ENCODE measurements around the gene AIG1. TPM values are rescaled to one million over a fixed set of nuclear protein-coding genes. Genes with fewer than 3 reads are reported as not detected.

AIG1 gene
- total RNA-seq, 2 experiments from 2014 or later, result 16.1 to 20.0 TPM

GRCh38 chr6:143111443-143111842, 50.8 kb downstream of the AIG1 start:
- POLR2A ChIA-PET, result no interaction called here
- intact Hi-C loops (cut with micrococcal nuclease), result no loop called here

DNA sequence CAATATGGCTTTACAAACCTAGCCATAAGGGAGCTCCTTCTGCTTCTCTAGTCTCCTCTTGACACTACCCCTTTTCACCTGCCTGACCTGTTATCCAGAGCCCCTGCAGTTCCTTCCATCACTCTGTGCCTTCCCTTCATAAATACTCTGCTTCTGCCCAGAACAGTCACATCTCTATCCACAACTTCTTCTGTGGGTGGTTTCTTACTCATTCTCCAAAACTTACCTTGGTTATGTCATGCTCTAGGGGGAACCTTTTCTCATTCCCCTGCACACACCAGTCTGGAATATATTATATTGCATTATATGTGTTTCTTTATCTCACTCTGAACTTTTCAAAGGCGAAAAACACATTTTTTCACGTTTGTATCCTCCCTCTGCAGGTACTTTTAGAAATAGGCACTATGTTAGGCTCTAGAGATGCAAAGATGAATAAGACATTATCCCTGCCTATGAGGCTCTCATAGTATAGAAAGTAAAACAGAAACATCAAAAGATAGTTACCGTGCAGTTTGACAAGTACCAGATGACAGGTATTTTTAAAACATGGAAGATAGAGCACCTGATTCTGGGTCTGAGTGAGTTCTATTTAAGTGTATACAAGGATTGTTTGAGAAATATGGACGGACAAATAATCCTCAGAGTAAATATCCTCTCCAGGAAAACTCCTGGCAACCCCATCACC, 51.5 kb downstream of the AIG1 start:
- Mint-ChIP-seq H3K9me3 (no peaks in the 10 kb centered on the region), H3K4me1 (ENCODE audit: low read depth) (peaks cover 10% of the 10 kb centered on the region), H3K36me3 (ENCODE audit: low read depth) (no peaks in the 10 kb centered on the region), H3K4me3 (no peak overlapping the region), H3K27ac (no peak overlapping the region), H3K27me3 (no peaks in the 10 kb centered on the region)
- intact Hi-C loops (cut with micrococcal nuclease), result no loop called here
- ChIA-PET POLR2A (no interaction called here), CTCF (no interaction called here)
- ATAC-seq, result peak; percentile 47
- DNase-seq, result no peak
- TF ChIP-seq, protein P1, sequence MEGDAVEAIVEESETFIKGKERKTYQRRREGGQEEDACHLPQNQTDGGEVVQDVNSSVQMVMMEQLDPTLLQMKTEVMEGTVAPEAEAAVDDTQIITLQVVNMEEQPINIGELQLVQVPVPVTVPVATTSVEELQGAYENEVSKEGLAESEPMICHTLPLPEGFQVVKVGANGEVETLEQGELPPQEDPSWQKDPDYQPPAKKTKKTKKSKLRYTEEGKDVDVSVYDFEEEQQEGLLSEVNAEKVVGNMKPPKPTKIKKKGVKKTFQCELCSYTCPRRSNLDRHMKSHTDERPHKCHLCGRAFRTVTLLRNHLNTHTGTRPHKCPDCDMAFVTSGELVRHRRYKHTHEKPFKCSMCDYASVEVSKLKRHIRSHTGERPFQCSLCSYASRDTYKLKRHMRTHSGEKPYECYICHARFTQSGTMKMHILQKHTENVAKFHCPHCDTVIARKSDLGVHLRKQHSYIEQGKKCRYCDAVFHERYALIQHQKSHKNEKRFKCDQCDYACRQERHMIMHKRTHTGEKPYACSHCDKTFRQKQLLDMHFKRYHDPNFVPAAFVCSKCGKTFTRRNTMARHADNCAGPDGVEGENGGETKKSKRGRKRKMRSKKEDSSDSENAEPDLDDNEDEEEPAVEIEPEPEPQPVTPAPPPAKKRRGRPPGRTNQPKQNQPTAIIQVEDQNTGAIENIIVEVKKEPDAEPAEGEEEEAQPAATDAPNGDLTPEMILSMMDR (IDR thresholded peaks at IDR 0.05), result no peak

More at GRCh38 chr6:143111443-143111842, 50.8 kb downstream of the AIG1 start:
- TF ChIP-seq, protein P1 (IDR thresholded peaks at IDR 0.05), result no peak
- Mint-ChIP-seq H3K4me3 (no peak overlapping the region), H3K36me3 (ENCODE audit: low read depth) (no peaks in the 10 kb centered on the region), H3K9me3 (no peaks in the 10 kb centered on the region), H3K27ac (no peak overlapping the region), H3K27me3 (no peaks in the 10 kb centered on the region), H3K4me1 (ENCODE audit: low read depth) (peaks cover 10% of the 10 kb centered on the region)
- no peak for ATAC-seq
- DNase-seq, result no peak
- CTCF ChIA-PET, result no interaction called here

- H3K27ac Mint-ChIP-seq, result no peak overlapping the region
- no peaks in the 10 kb centered on the region for H3K36me3 Mint-ChIP-seq (ENCODE audit: low read depth)
- H3K27me3 Mint-ChIP-seq, result no peaks in the 10 kb centered on the region
- no peaks in the 10 kb centered on the region for H3K9me3 Mint-ChIP-seq
- ChIA-PET POLR2A (no interaction called here), CTCF (no interaction called here)
- DNase-seq, result no peak
- no peak for ATAC-seq
- H3K4me3 Mint-ChIP-seq, result no peak overlapping the region
- intact Hi-C loops (cut with micrococcal nuclease), result no loop called here
- H3K4me1 Mint-ChIP-seq (ENCODE audit: low read depth), result peaks cover 10% of the 10 kb centered on the region
- TF ChIP-seq, protein P1 (IDR thresholded peaks at IDR 0.05), result no peak
These were observed 52.1 kb downstream of the AIG1 start for GRCh38 chr6:143112837-143113236.

- intact Hi-C loops (cut with micrococcal nuclease), result no loop called here
- CTCF ChIA-PET, result no interaction called here
- TF ChIP-seq, protein P1 (IDR thresholded peaks at IDR 0.05), result no peak
- POLR2A ChIA-PET, result no interaction called here
- peaks cover 10% of the 10 kb centered on the region for H3K4me1 Mint-ChIP-seq (ENCODE audit: low read depth)
- H3K27me3 Mint-ChIP-seq, result no peaks in the 10 kb centered on the region
- no peak overlapping the region for H3K4me3 Mint-ChIP-seq
- ATAC-seq (no peak), DNase-seq (no peak)
- H3K27ac Mint-ChIP-seq, result no peak overlapping the region
- no peaks in the 10 kb centered on the region for H3K36me3 Mint-ChIP-seq (ENCODE audit: low read depth)
- H3K9me3 Mint-ChIP-seq, result no peaks in the 10 kb centered on the region
These were observed 55.0 kb downstream of the AIG1 start for GRCh38 chr6:143115728-143116127.

GRCh38 chr6:143117108-143117507, 56.4 kb downstream of the AIG1 start:
- ATAC-seq (no peak), DNase-seq (no peak)
- TF ChIP-seq, protein P1 (IDR thresholded peaks at IDR 0.05), result no peak
- Mint-ChIP-seq H3K9me3 (peaks cover 4% of the 10 kb centered on the region), H3K4me1 (ENCODE audit: low read depth) (peaks cover 6% of the 10 kb centered on the region), H3K27ac (no peak overlapping the region), H3K27me3 (no peaks in the 10 kb centered on the region), H3K4me3 (no peak overlapping the region), H3K36me3 (ENCODE audit: low read depth) (no peaks in the 10 kb centered on the region)
- ChIA-PET POLR2A (no interaction called here), CTCF (no interaction called here)
- intact Hi-C loops (cut with micrococcal nuclease), result no loop called here

All from activated CD8-positive, alpha-beta T cell treated with anti-CD3 and anti-CD28 coated beads for 36 hours (primary cell).